NB4 (cell line): ENCODE results near the gene FKBP15.

ENCODE experiments used
- DNase-seq: peaks from one replicate; pipeline ENCODE4 v3.0.0; 2010; ENCODE audit warnings: low read depth
- H3K4me3 ChIP-seq: one replicate; pipeline ENCODE4 v1.5.1; 2011; ENCODE audit warnings: mild to moderate bottlenecking, low read depth, low read length, moderate library complexity
- CTCF ChIP-seq: IDR thresholded peaks from one replicate; pipeline ENCODE4 v1.5.1; 2012; ENCODE audit warnings: low read depth, low read length
- MYC ChIP-seq: IDR thresholded peaks from 2 replicates; pipeline ENCODE4 v1.6.1; 2011; ENCODE audit warnings: low read depth, low read length
- POLR2A ChIP-seq: IDR thresholded peaks from 2 replicates; pipeline ENCODE4 v1.6.1; 2011; ENCODE audit warnings: mild to moderate bottlenecking; ENCODE audit not compliant: insufficient read length; ENCODE audit errors: extremely low read depth
- TF ChIP-seq, protein P1 (sequence below): IDR thresholded peaks from 2 replicates; pipeline ENCODE4 v1.6.1; 2011; ENCODE audit warnings: low read depth, low read length

Gene FKBP15

GRCh38 chr9:113173341-113173740, 47.7 kb downstream of the FKBP15 start:
- DNase-seq, result no peak
- TF ChIP-seq CTCF (no peak), POLR2A (no peak), MYC (no peak)
- TF ChIP-seq, protein P1, sequence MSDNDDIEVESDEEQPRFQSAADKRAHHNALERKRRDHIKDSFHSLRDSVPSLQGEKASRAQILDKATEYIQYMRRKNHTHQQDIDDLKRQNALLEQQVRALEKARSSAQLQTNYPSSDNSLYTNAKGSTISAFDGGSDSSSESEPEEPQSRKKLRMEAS, result no peak
- H3K4me3 ChIP-seq, result no peak overlapping the region

DNA sequence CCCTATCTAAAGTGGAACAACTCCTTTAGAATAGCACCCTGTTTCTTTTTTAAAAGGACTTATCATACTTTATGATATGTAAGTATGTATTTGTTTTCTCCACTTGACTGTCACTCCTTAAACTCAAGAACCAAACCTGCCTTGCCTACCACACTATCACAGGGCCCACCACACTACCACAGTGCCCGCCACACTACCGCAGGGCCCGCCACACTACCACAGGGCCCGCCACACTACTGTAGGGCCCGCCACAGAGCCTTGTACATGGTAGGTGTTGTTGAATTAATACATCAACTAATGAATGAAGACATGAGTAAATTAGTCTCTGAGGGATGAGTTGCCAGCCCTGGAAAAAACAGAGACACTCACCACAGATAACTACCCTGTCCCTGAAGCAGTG, 52.3 kb downstream of the FKBP15 start:
- TF ChIP-seq POLR2A (no peak), MYC (no peak)
- TF ChIP-seq, protein P1, result no peak
- no peak overlapping the region for H3K4me3 ChIP-seq
- DNase-seq, result no peak

- H3K4me3 ChIP-seq, result no peak overlapping the region
- no peak for DNase-seq
- TF ChIP-seq, protein P1, result no peak
- TF ChIP-seq MYC (no peak), POLR2A (no peak), CTCF (no peak)
These were observed 55.0 kb downstream of the FKBP15 start for GRCh38 chr9:113166039-113166438.

GRCh38 chr9:113164536-113165300, 56.4 kb downstream of the FKBP15 start:
- TF ChIP-seq, protein P1, result no peak
- TF ChIP-seq POLR2A (no peak), CTCF (no peak), MYC (no peak)
- DNase-seq, result no peak
- H3K4me3 ChIP-seq, result no peak overlapping the region

DNA sequence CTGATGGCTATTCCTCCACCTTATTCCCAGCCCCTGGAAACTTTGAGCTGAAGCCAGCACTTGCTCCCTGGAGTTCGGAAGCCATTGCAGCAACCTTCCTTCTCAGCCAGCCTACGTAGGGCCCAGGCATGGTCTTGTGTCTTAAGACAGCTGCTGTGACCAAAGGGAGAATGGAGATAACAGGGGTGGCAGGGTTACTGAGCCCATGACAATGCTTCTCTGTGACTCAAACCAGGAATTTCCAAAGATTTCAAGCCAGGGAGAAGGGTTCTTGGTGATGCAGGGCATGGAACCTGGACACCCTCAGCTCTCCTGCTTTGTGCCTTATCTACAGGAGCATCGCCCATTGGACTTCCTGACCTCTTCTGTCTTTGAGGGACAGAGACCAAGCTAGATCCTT, 58.1 kb downstream of the FKBP15 start:
- DNase-seq, result no peak
- no peak overlapping the region for H3K4me3 ChIP-seq
- TF ChIP-seq CTCF (no peak), POLR2A (no peak), MYC (no peak)
- TF ChIP-seq, protein P1, result no peak

GRCh38 chr9:113160571-113160970, 60.5 kb downstream of the FKBP15 start:
- H3K4me3 ChIP-seq, result no peak overlapping the region
- no peak for DNase-seq
- TF ChIP-seq CTCF (no peak), POLR2A (no peak), MYC (no peak)
- TF ChIP-seq, protein P1, result no peak
